Keratinocyte (primary cell): ENCODE results near the gene GALNT13. TPM values are rescaled to one million over a fixed set of nuclear protein-coding genes. Genes with fewer than 3 reads are reported as not detected.

Source experiments
- DNase-seq: peaks from one replicate; pipeline ENCODE4 v3.0.0-alpha.2; 2011; ENCODE audit warnings: low read depth, missing footprints, low spot score
- FAIRE-seq: peaks from 2 replicates; lab custom pipeline; 2011; peaks lifted over from hg19 to GRCh38; lab: Jason Lieb, UNC
- H2AFZ ChIP-seq: 2 replicates; pipeline ENCODE4 v1.6.0; 2012; ENCODE audit warnings: low read length, control low read depth, inconsistent platforms; ENCODE audit not compliant: control insufficient read depth
- H3K27ac ChIP-seq: 2 replicates; pipeline ENCODE4 v1.5.1; 2011; ENCODE audit warnings: low read length; ENCODE audit not compliant: control insufficient read depth, insufficient read depth
- H3K27me3 ChIP-seq: 3 replicates; pipeline ENCODE4 v1.6.0; 2011; ENCODE audit warnings: low read length; ENCODE audit not compliant: control insufficient read depth, insufficient read depth; ENCODE audit errors: extremely low read depth
- H3K36me3 ChIP-seq, 2 experiments: 2 replicates in 1 of 2; 3 replicates in 1 of 2; pipeline ENCODE4 v1.5.1; 2011; ENCODE audit warnings: low read length in 2 of 2, mild to moderate bottlenecking in 1 of 2; ENCODE audit not compliant: control insufficient read depth in 2 of 2, insufficient read depth in 2 of 2; ENCODE audit errors: extremely low read depth in 1 of 2
- H3K4me1 ChIP-seq: 3 replicates; pipeline ENCODE4 v1.5.1; 2011; ENCODE audit warnings: low read length; ENCODE audit not compliant: control insufficient read depth, insufficient read depth; ENCODE audit errors: extremely low read depth
- H3K4me2 ChIP-seq: 3 replicates; pipeline ENCODE4 v1.6.0; 2011; ENCODE audit warnings: low read depth, low read length; ENCODE audit not compliant: control insufficient read depth, insufficient read depth; ENCODE audit errors: extremely low read depth
- H3K4me3 ChIP-seq, 3 experiments: fragments of 200-600 bp in 1 of 3; sonication (generic) in 1 of 3; 2 replicates in 2 of 3; 3 replicates in 1 of 3; pipeline ENCODE4 v1.5.1; 2011 to 2016; ENCODE audit warnings: low read length in 3 of 3, mild to moderate bottlenecking in 3 of 3, control low read depth in 2 of 3, inconsistent platforms in 1 of 3, low read depth in 1 of 3, mixed read lengths in 1 of 3, mixed run types in 1 of 3, moderate library complexity in 1 of 3; ENCODE audit not compliant: control insufficient read depth in 2 of 3, insufficient read depth in 2 of 3; ENCODE audit errors: extremely low read depth in 1 of 3
- H3K79me2 ChIP-seq: 2 replicates; pipeline ENCODE4 v1.6.0; 2012; ENCODE audit warnings: low read length; ENCODE audit not compliant: control insufficient read depth, insufficient read depth
- H3K9ac ChIP-seq: 3 replicates; pipeline ENCODE4 v1.6.0; 2011; ENCODE audit warnings: low read length; ENCODE audit not compliant: control insufficient read depth, insufficient read depth; ENCODE audit errors: extremely low read depth
- H3K9me1 ChIP-seq: 3 replicates; pipeline ENCODE4 v1.6.0; 2011; ENCODE audit warnings: low read length; ENCODE audit not compliant: control insufficient read depth, insufficient read depth; ENCODE audit errors: extremely low read depth
- H3K9me3 ChIP-seq: 2 replicates; pipeline ENCODE4 v1.5.1; 2012; ENCODE audit warnings: low read depth, low read length; ENCODE audit not compliant: control insufficient read depth
- H4K20me1 ChIP-seq: 3 replicates; pipeline ENCODE4 v1.6.0; 2011; ENCODE audit warnings: low read length; ENCODE audit not compliant: control insufficient read depth, insufficient read depth; ENCODE audit errors: extremely low read depth
- EZH2 ChIP-seq: IDR thresholded peaks from one replicate; pipeline ENCODE4 v1.6.1; 2012; ENCODE audit warnings: inconsistent platforms, mild to moderate bottlenecking, low read length, moderate library complexity
- dilution Hi-C: fragments of 300-500 bp; cut with MboI; formaldehyde crosslinking; loops from one replicate; pipeline ENCODE4 v1.7.0; 2020; ENCODE audit warnings: low sequenced_read_pairs; ENCODE audit not compliant: extremely low pct_ligation_motif_present
- polyA plus RNA-seq, 5 experiments: library from polyadenylated mRNA; depleted of rRNA in 3 of 5; stranded (reverse) in 3 of 5; stranded (forward) in 1 of 5; unstranded in 1 of 5; fragments of >200 nt; gene quantifications; 1 replicate in 1 of 5; 2 replicates in 3 of 5; 3 replicates in 1 of 5; pipeline versions ENCODE4 v1.2.1 to v1.2.3, GENCODE V29; 2011 to 2012; ENCODE audit warnings: missing spikeins in 2 of 5, low read depth in 1 of 5, low replicate concordance in 1 of 5
- TF ChIP-seq, protein P1 (sequence below), 3 experiments: IDR thresholded peaks in 1 of 3; conservative IDR thresholded peaks in 1 of 3; optimal IDR thresholded peaks in 1 of 3; 2 replicates in 2 of 3; 3 replicates in 1 of 3; pipeline versions ENCODE3 to v1.5.1; 2011; ENCODE audit warnings: low read length in 3 of 3, mild to moderate bottlenecking in 3 of 3, moderate library complexity in 2 of 3, control low read depth in 1 of 3, inconsistent platforms in 1 of 3; ENCODE audit not compliant: insufficient read depth in 2 of 3; ENCODE audit errors: extremely low read depth in 1 of 3

Gene GALNT13
- polyA plus RNA-seq, 1 donor (not counting 4 experiments of a cell fraction or from before 2014, with no cell fraction given), result not detected

DNA sequence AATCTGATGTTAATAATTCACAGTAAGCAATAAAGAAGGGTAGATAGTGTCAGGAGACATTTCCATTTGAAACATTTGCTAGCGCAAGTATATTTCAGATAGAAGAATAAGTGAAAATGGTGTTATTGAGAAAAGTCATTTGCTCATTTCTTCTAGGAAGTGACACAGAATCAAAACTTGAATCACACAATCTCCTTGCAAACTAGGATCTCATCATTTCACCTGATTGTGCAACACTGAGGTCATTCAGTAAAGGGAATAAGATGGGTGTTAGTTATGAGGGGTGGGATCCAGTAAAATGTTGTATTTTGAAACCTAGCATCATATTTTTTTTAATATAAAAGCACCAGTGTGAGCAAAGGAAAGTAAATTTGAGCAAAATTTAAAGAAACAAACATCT, 618.8 kb downstream of the GALNT13 start:
- H3K4me3 ChIP-seq, result no peak overlapping the region
- H3K4me2 ChIP-seq, result no peak overlapping the region
- H4K20me1 ChIP-seq, result no peaks in the 10 kb centered on the region
- DNase-seq, result no peak
- H3K27me3 ChIP-seq, result no peaks in the 10 kb centered on the region
- H3K79me2 ChIP-seq, result no peaks in the 10 kb centered on the region
- H2AFZ ChIP-seq, result no peak overlapping the region
- H3K27ac ChIP-seq, result no peak overlapping the region
- dilution Hi-C loops, result no loop called here
- TF ChIP-seq, protein P1, sequence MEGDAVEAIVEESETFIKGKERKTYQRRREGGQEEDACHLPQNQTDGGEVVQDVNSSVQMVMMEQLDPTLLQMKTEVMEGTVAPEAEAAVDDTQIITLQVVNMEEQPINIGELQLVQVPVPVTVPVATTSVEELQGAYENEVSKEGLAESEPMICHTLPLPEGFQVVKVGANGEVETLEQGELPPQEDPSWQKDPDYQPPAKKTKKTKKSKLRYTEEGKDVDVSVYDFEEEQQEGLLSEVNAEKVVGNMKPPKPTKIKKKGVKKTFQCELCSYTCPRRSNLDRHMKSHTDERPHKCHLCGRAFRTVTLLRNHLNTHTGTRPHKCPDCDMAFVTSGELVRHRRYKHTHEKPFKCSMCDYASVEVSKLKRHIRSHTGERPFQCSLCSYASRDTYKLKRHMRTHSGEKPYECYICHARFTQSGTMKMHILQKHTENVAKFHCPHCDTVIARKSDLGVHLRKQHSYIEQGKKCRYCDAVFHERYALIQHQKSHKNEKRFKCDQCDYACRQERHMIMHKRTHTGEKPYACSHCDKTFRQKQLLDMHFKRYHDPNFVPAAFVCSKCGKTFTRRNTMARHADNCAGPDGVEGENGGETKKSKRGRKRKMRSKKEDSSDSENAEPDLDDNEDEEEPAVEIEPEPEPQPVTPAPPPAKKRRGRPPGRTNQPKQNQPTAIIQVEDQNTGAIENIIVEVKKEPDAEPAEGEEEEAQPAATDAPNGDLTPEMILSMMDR (optimal IDR thresholded peaks at IDR 0.05 in 1 of 3, IDR thresholded peaks at IDR 0.05 in 1 of 3, conservative IDR thresholded peaks at IDR 0.05 in 1 of 3; ENCODE audit: extremely low read depth in 1 of 3, insufficient read depth in 2 of 3, low read length in 3 of 3), result no peak
- no peak for TF ChIP-seq EZH2
- no peaks in the 10 kb centered on the region for H3K9me1 ChIP-seq
- no peak for FAIRE-seq
- no peak overlapping the region for H3K9ac ChIP-seq
- no peaks in the 10 kb centered on the region for H3K9me3 ChIP-seq
- no peaks in the 10 kb centered on the region for H3K36me3 ChIP-seq
- H3K4me1 ChIP-seq, result no peaks in the 10 kb centered on the region

DNA sequence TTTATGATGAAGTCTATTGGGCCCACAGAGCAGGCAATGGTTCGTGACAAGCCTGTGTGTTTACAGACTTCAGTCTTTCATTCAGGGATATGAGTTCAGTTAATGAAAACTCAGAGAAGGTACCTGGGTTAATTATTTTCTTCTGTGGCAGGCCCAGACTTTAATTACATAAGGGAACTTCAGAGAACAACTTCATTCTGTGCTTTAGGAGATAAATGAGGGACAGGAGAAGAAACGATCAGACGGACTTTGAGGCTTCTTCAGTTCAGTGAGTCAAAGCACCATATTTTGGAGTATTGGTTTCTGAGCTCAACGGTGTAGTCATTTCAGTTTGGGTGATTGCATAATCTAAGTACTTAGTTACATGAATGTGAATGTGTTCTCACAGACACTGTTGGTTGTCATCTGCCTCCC, 623.7 kb downstream of the GALNT13 start:
- H3K27ac ChIP-seq, result no peak overlapping the region

More for the DNA sequence above, 623.7 kb downstream of the GALNT13 start:
- no peaks in the 10 kb centered on the region for H4K20me1 ChIP-seq
- no peak overlapping the region for H3K9ac ChIP-seq
- H3K4me1 ChIP-seq, result no peaks in the 10 kb centered on the region
- no peak for DNase-seq
- dilution Hi-C loops, result no loop called here
- TF ChIP-seq, protein P1 (optimal IDR thresholded peaks at IDR 0.05 in 1 of 3, IDR thresholded peaks at IDR 0.05 in 1 of 3, conservative IDR thresholded peaks at IDR 0.05 in 1 of 3; ENCODE audit: extremely low read depth in 1 of 3, insufficient read depth in 2 of 3, low read length in 3 of 3), result no peak
- no peak for TF ChIP-seq EZH2
- no peak for FAIRE-seq
- no peak overlapping the region for H3K4me2 ChIP-seq
- H3K36me3 ChIP-seq, result no peaks in the 10 kb centered on the region
- H3K4me3 ChIP-seq, result no peak overlapping the region
- H3K79me2 ChIP-seq, result no peaks in the 10 kb centered on the region
- H3K27me3 ChIP-seq, result no peaks in the 10 kb centered on the region
- H3K9me1 ChIP-seq, result no peaks in the 10 kb centered on the region
- H2AFZ ChIP-seq, result no peak overlapping the region
- no peaks in the 10 kb centered on the region for H3K9me3 ChIP-seq
